AG09319 (cell line): ENCODE data around the gene SLC66A2.

Experiments
- DNase-seq: peaks from one replicate; pipeline ENCODE4 v3.0.0-alpha.2; 2010; ENCODE audit warnings: low read depth; ENCODE audit errors: extremely low read depth
- CTCF ChIP-seq: IDR thresholded peaks from 2 replicates; pipeline ENCODE4 v1.5.1; 2011; ENCODE audit warnings: low read depth, mild to moderate bottlenecking, inconsistent platforms, low read length, moderate library complexity

The SLC66A2 gene

GRCh38 chr18:79915161-79916127 lies 36.0 kb downstream of the SLC66A2 start:
- no peak for DNase-seq
- no peak for TF ChIP-seq CTCF

- DNase-seq = no peak
- TF ChIP-seq CTCF = no peak
Observed at GRCh38 chr18:79914614-79915160, 36.8 kb downstream of the SLC66A2 start.

GRCh38 chr18:79912994-79913831 lies 38.2 kb downstream of the SLC66A2 start:
- DNase-seq = no peak
- no peak for TF ChIP-seq CTCF

GRCh38 chr18:79912409-79912991 lies 39.0 kb downstream of the SLC66A2 start:
- no peak for TF ChIP-seq CTCF

GRCh38 chr18:79911344-79912270 lies 39.8 kb downstream of the SLC66A2 start:
- DNase-seq = no peak
- TF ChIP-seq CTCF = no peak

More at GRCh38 chr18:79912409-79912991, 39.0 kb downstream of the SLC66A2 start:
- no peak for DNase-seq

GRCh38 chr18:79910563-79911343 lies 40.7 kb downstream of the SLC66A2 start:
- DNase-seq = no peak
- TF ChIP-seq CTCF = no peak
